Mucosa of descending colon (tissue), 3 donors: ENCODE measurements around the gene WLS. TPM values are rescaled to one million over a fixed set of nuclear protein-coding genes. Genes with fewer than 3 reads are reported as not detected.

Experiments used
- ATAC-seq: fragments of 200-7000 bp; cut with Tn5 transposase; one replicate; pipeline ENCODE4 v1.9.1; 2020; ENCODE audit warnings: mild to moderate bottlenecking, moderate library complexity
- DNase-seq, 3 donors: peaks; one replicate each; pipeline ENCODE4 v3.0.0-alpha.2; 2020
- H3K36me3 ChIP-seq: fragments of 200-600 bp; one replicate; pipeline ENCODE4 v1.8.0; 2021; ENCODE audit warnings: low read depth, mild to moderate bottlenecking
- H3K4me1 ChIP-seq: fragments of 200-600 bp; one replicate; pipeline ENCODE4 v1.8.0; 2021; ENCODE audit warnings: low read depth, mild to moderate bottlenecking
- H3K4me3 ChIP-seq: fragments of 200-600 bp; one replicate; pipeline ENCODE4 v1.8.0; 2021; ENCODE audit warnings: mild to moderate bottlenecking
- H3K9me3 ChIP-seq: fragments of 200-600 bp; one replicate; pipeline ENCODE4 v1.8.0; 2021; ENCODE audit warnings: mild to moderate bottlenecking
- intact Hi-C, 2 donors: fragments of 100-400 bp; cut with DNase I in 1 of 2; cut with micrococcal nuclease in 1 of 2; formaldehyde crosslinking; loops; one replicate each; pipeline versions ENCODE4 v1.11.0 to v1.11.1; 2022; cut with DNase I, micrococcal nuclease
- total RNA-seq, 3 donors: library from RNA; stranded (reverse); fragmentation: NEBNext Ultra II Directional in 2 of 3; extraction: Animal tissue kit (Norgen Biotek cat#: 25700) in 2 of 3; gene quantifications; one replicate each; pipeline versions ENCODE4 v1.2.1 to v1.2.4, GENCODE V29; 2021 to 2023
- TF ChIP-seq, protein P1 (sequence below): fragments of 200-600 bp; IDR thresholded peaks from one replicate; pipeline ENCODE4 v1.8.0; 2022; ENCODE audit warnings: antibody characterized with exemption, mild to moderate bottlenecking
- donor health status: DM: no; HTN: no; CAD: no; lungs with moderate emphysema.
- donor health status: DM: no; HTN: no; CAD: no.
- donor health status: DM: no; HTN: yes; CAD: no.

WLS gene
- total RNA-seq, 3 donors from 2014 or later, result 100 to 182 (median 118) TPM

- intact Hi-C loops, result no loop called here
Measured at GRCh38 chr1:68158837-68159236, 73.5 kb downstream of the WLS start.

DNA sequence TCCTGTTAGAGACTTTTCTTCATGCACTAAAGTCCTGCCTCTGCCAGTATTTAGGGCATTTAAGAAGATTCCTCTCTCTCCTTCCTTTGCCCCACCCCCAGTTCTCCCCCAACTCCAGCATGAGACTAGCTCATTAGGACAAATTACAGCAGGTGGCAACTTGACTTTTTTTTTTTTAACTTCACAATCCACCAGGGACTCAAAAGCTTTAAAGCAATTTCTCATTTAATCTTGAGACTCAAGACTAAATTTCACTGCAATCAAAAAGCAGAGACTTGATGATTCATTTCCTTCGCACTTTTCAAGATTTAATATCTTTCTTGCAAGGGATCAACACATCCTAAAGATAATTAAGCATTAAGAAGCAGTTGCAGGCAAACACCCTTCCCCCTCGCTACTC, 74.9 kb downstream of the WLS start:
- no peak for DNase-seq
- ATAC-seq, result no peak
- no peaks in the 10 kb centered on the region for H3K36me3 ChIP-seq

More at GRCh38 chr1:68158837-68159236, 73.5 kb downstream of the WLS start:
- no peaks in the 10 kb centered on the region for H3K4me1 ChIP-seq
- H3K9me3 ChIP-seq, result no peaks in the 10 kb centered on the region
- TF ChIP-seq, protein P1, sequence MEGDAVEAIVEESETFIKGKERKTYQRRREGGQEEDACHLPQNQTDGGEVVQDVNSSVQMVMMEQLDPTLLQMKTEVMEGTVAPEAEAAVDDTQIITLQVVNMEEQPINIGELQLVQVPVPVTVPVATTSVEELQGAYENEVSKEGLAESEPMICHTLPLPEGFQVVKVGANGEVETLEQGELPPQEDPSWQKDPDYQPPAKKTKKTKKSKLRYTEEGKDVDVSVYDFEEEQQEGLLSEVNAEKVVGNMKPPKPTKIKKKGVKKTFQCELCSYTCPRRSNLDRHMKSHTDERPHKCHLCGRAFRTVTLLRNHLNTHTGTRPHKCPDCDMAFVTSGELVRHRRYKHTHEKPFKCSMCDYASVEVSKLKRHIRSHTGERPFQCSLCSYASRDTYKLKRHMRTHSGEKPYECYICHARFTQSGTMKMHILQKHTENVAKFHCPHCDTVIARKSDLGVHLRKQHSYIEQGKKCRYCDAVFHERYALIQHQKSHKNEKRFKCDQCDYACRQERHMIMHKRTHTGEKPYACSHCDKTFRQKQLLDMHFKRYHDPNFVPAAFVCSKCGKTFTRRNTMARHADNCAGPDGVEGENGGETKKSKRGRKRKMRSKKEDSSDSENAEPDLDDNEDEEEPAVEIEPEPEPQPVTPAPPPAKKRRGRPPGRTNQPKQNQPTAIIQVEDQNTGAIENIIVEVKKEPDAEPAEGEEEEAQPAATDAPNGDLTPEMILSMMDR, result no peak
- no peak overlapping the region for H3K4me3 ChIP-seq
- H3K36me3 ChIP-seq, result no peaks in the 10 kb centered on the region
- peak; percentile 79 for ATAC-seq
- DNase-seq, result no peak

DNA sequence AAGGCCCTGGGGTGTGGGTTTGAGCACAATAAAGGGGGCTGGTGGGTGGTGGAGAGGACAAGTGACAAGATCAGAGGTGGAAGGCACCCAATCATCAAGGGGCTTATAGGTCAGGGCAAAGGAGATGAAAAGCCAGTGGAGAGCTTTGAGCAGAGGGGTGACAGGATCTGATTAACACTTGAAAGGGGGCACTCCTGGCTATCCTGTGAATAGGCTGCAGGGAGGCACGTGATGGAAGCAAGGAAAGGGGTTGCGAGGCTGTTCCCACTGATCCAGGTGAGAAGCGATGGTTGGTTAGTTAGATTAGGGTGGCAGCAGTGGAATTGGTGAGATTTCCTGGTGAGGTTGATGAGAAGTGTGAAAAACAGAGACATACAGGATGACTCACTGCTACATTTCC, 80.6 kb downstream of the WLS start:
- ATAC-seq (no peak), DNase-seq (no peak)
- TF ChIP-seq, protein P1, result no peak
- intact Hi-C loops, result no loop called here
- Histone ChIP-seq H3K9me3 (no peaks in the 10 kb centered on the region), H3K4me1 (no peaks in the 10 kb centered on the region), H3K36me3 (peaks cover 5% of the 10 kb centered on the region), H3K4me3 (no peak overlapping the region)

More for the DNA sequence above, 74.9 kb downstream of the WLS start:
- H3K4me1 ChIP-seq, result no peaks in the 10 kb centered on the region
- no peak overlapping the region for H3K4me3 ChIP-seq
- intact Hi-C loops, result no loop called here
- TF ChIP-seq, protein P1, result no peak
- H3K9me3 ChIP-seq, result no peaks in the 10 kb centered on the region

GRCh38 chr1:68149907-68150306, 82.4 kb downstream of the WLS start:
- DNase-seq (no peak), ATAC-seq (no peak)
- intact Hi-C loops, result no loop called here
- H3K4me3 ChIP-seq, result no peak overlapping the region
- TF ChIP-seq, protein P1, result no peak
- peaks cover 3% of the 10 kb centered on the region for H3K4me1 ChIP-seq
- peaks cover 5% of the 10 kb centered on the region for H3K36me3 ChIP-seq
- H3K9me3 ChIP-seq, result no peaks in the 10 kb centered on the region

GRCh38 chr1:68149110-68149798, 83.1 kb downstream of the WLS start:
- intact Hi-C loops, result no loop called here
- DNase-seq (no peak), ATAC-seq (no peak)
- Histone ChIP-seq H3K9me3 (no peaks in the 10 kb centered on the region), H3K4me1 (peaks cover 3% of the 10 kb centered on the region), H3K36me3 (peaks cover 5% of the 10 kb centered on the region), H3K4me3 (no peak overlapping the region)
- TF ChIP-seq, protein P1, result no peak
